ENCODE data around the gene UGGT1.

- no peak for TF ChIP-seq CTCF (optimal IDR thresholded peaks at IDR 0.05 in 1 of 3, IDR thresholded peaks at IDR 0.05 in 1 of 3, conservative IDR thresholded peaks at IDR 0.05 in 1 of 3; ENCODE audit: extremely low read depth in 1 of 3, insufficient read depth in 2 of 3, low read length in 3 of 3)
- TF ChIP-seq EZH2 (IDR thresholded peaks at IDR 0.05; ENCODE audit: low read length) = no peak
These were observed 94.6 kb downstream of the UGGT1 start for GRCh38 chr2:128185576-128185975.

Data from keratinocyte (primary cell).